OCI-M1 (cell line): Measurements from ENCODE around the gene RPUSD2.

Source experiments
- DNase-seq: peaks from one replicate; lab custom pipeline; 2025; lab: John Stamatoyannopoulos, UW

Gene RPUSD2, protein sequence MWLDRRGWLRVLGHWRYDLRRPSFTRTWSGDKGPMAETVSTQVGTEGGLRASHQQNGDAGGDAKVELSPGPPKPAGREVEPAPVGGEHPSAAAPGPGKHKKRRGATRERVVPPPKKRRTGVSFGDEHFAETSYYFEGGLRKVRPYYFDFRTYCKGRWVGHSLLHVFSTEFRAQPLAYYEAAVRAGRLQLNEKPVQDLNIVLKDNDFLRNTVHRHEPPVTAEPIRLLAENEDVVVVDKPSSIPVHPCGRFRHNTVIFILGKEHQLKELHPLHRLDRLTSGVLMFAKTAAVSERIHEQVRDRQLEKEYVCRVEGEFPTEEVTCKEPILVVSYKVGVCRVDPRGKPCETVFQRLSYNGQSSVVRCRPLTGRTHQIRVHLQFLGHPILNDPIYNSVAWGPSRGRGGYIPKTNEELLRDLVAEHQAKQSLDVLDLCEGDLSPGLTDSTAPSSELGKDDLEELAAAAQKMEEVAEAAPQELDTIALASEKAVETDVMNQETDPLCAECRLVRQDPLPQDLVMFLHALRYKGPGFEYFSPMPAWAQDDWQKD

DNA sequence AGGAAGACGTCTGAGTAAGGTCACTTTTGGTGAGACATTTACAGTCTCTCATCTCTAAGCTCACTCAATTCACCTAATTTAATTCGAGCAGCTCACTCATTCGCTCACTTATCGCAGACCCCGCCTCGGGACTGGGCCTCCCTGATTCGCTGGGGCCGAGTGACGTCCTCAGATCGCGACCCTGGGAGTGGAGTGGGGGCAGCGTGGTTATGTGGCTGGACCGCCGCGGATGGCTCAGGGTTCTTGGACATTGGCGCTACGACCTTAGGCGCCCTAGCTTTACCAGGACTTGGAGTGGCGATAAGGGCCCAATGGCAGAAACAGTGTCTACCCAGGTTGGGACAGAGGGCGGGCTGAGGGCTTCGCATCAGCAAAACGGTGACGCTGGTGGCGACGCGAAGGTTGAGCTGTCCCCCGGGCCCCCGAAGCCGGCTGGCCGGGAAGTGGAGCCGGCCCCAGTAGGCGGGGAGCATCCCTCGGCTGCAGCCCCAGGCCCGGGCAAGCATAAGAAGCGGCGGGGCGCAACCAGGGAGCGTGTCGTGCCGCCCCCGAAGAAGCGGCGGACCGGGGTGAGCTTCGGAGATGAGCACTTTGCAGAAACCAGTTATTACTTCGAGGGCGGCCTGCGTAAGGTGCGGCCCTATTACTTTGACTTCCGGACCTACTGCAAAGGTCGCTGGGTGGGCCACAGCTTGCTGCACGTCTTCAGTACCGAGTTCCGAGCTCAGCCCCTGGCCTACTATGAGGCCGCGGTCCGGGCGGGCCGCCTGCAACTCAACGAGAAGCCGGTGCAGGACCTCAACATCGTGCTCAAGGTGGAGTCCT is at the start of gene RPUSD2:
RPUSD2 (plus strand) TSS at position 171 of the 825 bp plus-strand sequence; CDS start at position 210, 39 bp downstream.
- peak; percentile 96 for DNase-seq

DNA sequence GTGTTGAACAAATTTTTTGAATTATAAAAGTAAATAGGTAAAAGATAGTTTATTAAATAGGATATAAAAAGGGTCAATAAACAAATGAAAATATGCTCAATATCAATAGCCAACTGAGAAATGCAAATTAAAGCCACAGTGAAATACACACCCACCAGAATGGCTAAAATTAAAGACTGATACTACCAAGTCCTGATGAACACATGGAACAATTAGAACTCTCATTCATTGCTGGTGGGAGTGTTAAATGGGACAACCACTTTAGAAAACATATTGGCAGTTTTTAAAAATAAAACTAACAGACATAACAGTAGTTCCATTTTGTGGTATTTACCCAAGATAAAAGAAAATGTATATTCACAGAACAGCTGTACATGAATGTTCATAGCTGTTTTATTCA is 45.5 kb upstream of the RPUSD2 start:
- DNase-seq, result no peak

DNA sequence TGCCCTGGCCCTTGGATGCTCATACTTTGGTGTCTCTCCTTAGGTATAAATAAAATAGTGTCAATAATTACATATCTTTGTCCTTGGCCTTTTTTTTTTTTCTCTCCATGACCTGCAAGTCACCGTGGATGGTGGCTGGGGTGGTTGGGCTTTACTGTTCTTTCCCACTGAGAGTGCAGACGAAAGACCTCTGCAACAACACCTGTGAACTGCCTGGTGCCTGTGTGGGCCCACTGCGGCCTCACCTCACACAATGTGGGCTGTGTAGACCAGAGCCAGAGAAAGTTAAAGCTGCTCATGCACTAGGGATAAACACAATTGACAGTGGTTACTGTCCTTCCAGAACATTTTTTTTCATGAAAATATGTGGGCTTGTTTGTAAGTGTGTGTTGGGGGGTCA is 43.2 kb upstream of the RPUSD2 start:
- DNase-seq, result no peak

DNA sequence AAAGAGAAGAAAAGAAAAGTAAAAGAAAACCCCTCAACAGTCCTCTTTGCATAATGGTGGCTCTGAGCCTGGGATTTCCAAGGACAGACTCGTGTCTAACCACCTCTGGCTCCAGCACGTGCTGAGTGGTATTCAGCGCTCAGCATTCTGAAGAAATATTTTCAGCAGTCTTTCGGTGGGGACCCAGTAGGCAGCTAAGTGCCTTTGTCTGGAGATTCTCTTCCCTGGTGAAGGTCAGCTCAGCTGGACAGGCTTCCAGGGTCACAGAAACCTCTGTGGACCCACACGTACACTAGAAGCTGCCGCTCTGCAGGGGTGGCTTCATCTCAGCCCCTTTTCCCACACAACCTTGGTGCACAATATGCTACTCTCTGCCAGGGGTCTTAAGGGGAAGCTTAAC is 40.3 kb upstream of the RPUSD2 start:
- no peak for DNase-seq

DNA sequence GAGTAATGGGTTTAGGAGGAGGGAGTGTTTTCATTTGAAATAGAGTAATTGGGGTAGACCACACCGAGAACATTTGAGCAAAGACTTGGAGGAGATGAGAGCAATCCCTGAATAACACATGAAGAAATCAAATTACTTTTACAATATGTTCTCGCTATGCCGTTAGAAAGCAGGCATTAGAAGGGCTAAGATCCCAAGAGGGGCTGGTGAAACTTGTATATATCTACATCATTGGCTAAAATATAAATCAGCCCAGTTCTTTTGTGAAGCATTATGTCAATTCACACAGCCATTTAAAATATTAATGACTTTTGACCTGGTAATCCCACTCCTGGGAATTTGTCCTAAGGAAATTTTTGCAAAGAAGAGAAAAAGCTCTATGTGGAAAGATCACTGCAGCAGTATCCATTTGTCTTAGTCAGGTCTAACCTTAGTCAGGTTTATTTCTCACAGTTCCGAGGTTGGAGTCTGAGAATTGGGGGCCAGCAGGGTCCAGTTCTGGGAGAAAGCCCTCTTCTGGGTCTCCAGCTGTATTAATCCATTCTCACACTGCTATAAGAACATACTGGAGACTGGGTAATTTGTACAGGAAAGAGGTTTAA is 35.2 kb upstream of the RPUSD2 start:
- DNase-seq, result no peak

DNA sequence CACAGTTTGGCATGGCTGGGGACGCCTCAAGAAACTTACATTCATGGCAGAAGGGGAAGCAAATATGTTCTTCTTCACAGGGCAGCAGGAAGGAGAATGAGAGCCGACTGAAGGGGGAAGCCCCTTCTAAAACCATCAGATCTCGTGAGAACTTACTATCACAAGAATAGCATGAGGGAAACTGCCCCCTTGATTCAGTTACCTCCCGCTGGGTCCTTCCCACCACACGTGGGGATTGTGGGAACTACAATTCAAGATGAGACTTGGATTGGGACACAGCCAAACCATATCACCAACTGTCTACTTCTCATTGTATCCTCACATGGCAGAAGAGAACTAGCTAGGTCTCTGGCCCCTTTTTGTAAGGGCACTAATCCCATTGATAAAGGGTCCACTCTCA is 34.7 kb upstream of the RPUSD2 start:
- peak; percentile 46 for DNase-seq

DNA sequence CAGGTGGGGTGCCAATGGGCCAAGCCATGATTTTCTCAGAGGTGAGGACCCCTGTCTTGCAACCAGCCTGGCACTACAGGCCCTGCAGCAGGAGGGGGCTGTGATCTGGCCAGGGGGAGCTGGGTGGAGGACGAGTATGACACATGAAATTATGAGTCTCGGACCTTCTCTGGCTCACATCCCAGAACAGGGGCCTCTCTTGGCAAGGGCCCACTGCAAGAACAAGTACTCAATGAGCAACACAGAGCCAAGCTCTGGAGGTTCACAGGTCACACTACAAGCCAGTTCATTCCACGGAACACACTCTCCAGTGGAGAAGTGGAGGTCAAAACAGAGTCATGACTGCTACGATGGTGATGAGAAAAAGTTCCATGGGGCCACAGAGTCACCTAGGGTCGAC is 32.6 kb upstream of the RPUSD2 start:
- no peak for DNase-seq

DNA sequence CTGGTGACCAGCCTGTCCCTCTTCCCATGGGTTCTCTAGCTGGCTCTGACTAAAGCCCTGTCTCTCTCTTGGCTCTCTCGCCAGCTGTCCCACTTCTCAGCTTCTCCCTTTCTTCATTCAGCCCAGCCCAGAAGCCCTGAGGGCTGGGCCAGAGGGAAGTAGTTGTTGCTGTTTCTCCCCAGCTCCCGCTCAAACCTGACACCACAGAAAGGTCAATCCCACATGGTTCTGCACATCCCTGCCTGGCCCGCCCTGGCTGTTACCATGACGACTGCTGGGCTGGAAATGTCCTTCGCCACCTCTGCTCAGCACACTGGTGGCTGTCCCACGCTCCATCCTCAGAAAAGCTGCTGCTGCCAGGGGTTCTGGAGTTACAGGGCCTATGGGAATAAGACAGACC is 30.1 kb upstream of the RPUSD2 start:
- DNase-seq, result no peak

DNA sequence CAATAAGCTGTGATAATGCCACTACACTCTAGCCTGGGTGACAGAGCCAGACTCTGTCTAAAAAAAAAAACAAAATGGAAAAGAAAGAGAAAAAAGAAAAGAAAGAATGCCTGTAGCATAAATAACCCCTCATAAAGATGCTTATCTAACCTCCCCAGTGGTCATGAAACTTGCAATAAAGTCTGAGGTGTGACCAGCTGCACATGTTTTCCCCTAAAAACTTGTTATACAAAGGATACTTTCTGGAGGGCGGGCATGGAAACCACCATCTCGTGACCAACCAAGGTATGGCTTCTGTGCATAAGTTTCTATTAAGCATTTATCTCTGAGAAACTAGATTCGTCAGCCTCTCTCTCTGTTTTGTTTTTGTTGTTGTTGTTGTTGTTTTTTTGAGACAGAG is 26.0 kb upstream of the RPUSD2 start:
- no peak for DNase-seq

DNA sequence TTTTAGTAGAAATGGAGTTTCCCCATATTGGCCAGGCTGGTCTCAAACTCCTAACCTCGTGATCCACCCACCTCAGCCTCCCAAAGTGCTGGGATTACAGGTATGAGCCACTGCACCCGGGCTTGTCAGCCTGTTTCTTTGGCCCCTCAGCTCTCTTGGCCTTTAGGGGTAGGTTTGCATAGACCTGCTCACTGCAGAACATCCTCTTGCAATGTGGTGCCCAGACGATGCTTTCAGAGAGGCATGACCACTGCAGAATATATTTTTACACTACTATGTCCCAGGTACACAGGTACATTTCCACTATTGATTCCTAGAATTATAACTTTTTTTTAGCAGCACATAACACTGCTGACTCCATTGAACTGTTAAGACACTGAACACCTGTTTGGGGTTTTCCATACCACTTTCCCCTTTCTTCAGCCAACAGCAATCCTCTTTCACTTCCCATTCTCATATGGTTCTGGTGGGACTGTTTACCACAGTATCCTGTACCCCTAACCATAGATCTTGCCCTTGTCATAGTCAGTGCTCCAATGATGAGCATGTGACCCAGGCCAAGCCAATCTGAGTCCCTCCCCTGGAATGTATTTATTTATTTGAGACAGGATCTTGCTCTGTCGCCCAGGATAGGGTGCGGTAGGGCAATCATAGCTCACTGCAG is 25.3 kb upstream of the RPUSD2 start:
- no peak for DNase-seq

DNA sequence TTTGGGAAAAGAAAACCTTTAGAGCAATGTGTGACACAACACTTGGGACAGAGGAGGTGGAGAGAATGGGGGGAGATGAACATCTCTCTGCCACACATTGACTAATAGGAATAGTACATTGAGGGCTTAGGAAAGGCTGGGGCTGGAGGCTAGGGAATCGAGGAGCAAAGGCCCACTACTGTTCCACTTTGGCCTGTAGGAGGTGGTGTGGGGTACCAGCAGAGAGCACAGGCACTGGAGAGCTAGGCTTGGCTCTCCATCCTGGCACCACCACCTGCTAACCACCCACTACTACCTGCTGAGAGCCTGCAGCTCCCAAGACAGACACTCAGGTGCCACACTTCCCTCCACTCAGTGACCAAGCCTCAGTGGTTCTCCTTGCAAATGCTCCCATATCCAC is 23.6 kb upstream of the RPUSD2 start:
- DNase-seq, result no peak

DNA sequence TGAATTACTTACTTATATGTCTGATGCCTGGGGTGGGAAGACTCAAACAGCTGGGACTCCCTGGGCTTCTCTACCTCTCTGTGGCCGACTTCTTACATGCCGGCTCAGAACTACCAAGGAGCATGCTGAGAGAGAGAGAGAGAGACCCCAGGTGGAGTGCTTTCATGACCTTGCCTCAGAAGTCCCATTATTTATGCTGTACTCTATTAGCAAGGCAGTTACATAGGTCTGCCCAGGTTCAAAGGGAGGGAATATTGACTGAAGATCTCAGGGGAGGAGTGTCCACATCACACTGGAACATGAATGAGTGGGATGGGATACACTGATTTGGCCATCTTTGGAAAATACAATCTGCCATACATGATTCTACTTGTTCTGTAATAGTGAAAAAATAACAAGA is 20.5 kb upstream of the RPUSD2 start:
- no peak for DNase-seq

DNA sequence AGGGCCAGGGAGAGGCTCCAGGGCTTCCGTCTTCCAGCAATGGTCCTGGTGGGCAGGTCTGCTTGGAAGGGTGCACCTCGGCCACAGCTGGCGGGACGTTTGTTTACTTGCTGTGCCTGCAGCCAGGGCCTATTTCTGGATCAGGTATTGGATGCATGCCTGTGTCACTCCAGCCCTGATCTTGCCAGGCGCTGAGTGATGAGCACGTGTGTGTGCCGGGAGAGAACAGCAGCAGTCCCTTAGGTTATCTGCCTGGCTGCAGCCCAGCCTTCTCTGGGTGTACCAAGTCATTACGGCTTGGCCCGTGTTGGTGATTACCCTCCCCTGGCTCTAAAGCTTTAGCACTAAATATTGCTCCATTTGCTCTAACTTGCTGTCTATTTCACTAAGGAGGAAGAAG is 19.2 kb upstream of the RPUSD2 start:
- DNase-seq, result no peak

DNA sequence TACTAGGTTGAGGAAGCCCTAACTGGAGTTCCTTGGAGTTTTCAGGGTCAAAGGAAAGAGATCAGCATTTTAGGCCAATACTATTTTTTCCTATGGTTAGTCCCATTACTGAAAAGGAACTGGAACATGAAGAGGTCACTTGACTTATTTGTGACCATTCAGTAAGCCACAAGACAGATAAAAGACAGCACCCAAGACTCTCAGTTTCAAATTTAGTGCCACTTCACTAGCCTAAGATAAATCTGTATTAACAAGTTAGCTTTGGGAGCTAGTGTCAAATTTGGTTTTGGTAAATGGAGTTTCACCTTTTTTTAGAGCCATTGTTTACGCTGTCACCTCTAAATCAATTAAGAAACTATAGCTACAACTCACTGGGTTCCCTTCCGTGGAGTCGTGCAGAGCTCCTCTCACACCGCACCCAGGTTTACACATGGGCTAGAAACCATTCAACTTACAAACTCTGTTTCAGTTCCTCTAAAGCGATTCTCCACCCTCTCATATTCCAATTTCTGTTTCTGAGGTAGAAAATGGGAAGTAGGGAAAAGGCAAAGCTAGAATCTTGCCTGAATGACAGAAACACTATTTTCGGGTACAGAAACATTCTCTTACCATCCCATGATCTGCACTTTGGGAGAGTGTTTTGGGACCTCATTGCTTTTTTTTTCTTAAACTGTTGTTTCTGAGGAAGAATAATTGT is 18.6 kb upstream of the RPUSD2 start:
- no peak for DNase-seq

DNA sequence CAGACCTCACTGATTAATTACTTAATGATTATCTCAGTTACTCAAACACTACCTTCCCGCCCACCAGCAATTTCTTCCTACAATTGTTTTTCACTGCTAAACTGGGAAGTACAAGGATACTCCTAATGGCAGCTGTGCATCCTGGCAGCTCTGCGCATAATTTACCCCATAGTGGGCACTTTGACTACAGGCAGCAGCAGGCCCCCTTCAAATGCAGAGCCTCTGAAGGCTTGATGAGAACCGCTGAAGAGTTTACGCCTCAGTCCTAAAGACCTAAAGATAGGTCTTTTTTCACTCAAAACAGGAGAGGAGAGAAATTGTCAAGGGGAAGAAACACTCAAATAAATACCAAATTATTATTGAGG is 15.0 kb upstream of the RPUSD2 start:
- DNase-seq, result no peak

DNA sequence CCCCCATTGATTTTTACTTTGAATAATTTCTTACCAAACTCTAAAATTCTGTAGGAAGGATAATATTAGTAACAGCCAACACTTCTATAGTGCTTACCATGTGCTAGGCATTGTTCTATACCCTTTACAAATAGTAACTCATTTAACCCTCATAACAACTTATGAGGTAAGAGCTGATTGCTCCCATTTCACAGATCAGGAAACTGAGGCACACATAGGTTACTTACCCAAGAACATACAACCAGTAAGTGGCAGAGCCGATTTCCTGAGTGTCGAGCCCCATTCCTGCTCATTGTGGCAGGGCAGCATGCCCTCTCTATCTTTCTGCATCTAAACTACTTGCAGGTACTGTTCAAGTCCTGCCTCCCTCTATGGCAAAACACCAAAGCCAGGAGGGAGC is 13.2 kb upstream of the RPUSD2 start:
- no peak for DNase-seq

DNA sequence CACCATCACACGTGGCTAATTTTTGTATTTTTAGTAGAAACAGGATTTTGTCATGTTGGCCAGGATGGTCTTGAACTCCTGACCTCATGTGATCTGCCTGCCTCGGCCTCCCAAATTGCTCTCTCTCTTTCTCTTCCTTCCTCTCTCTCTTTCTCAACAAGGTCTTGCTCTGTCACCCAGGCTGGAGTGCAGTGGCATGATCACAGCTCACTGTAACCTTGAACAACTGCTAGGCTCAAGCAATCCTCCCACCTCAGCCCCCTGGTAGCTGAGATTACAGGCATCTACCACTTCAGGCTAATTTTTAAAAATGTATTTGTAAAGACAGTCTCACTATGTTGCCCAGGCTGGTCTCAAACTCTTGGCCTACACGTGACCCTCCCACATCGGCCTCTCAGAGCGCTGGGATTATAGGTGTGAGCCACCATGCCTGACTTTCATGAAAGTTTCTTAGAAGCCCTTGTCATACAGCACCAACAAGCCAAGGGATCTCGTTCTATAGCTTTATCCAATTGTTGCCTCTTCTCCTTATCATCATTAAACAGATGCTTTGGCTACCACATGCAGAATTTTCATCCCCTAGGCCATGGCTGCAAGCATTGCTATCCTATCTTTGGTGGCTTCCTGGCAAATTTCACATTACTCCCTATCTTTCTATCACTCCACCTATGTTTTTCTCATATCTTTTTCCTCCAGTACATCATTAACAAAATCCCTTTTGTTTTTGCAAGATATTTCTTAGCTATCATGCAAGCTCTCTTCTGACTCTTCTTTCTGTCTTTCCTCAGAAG is 10.0 kb upstream of the RPUSD2 start:
- peak; percentile 95 for DNase-seq

DNA sequence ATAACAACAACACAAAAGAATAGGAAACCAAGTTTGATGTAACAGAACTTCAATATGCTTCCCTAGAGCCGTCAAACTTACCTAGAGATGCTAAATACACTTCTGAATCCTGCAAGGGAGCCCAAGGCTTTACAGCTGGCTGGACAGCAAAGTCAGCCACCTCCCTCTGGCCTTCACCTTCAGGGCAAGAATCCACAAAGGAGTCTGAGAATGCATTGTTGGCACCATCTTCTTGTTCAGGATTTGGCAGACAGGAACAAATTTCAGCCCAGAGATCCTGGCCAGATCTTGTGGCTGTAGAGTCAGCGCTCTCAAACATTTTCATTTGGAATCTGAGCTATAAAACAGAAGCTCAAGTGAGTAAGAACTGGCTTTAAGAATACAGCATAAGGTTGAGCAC is 6.4 kb upstream of the RPUSD2 start:
- DNase-seq, result no peak

DNA sequence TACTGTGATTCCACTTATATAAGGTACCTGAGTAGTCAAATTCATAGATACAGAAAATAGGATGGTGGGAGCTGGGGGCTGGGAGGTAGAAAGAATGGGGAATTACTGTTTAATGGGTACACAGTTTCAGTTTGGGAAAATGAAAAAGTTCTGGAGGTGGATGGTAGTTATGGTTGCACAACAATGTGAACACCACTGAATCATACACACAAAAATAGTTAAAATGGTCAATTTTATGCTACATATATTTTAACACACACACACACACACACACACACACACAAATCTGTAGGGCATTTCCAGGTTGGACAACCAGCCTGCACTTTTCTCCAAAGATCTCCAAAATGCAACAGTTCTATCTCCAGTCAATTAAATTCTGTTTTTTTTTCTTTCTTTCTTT is 5.7 kb upstream of the RPUSD2 start:
- no peak for DNase-seq

DNA sequence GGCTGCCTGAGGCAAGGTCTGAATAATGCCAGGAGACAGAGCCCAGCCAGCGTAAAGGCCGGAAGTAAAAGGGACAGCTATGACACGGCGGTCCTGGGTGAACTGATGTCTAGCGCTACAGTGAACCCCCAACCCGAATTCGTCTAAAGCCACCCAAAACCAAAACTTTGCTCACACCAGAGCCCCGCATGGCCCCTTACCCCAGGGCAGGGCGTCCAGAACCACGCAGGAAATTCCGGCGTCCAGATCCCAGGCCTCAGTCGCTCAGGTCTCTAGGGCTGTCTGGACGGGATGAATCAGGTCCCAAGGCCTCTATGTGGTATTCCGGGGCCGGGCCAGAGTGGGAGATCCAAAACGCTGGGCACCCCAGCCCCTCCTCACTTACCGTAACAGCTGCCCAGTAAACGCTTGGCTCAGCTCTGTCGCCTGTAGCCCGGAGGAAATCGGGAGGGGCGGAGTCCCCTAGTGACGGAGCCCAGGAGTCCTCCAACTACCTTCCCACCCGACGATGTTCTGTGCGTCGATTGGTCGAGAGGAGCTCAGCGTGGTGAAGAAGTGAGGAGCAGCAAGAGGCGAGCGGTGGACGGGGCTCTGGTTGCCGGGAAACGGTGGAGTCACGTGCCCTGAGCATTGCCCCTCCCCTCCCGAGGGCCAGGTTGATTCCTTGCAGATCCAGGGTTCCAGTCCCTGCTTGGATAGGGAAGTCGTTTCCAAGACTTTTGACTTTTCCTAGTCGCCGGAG is 4.3 kb upstream of the RPUSD2 start, which contains the start of gene CCDC32:
CCDC32 (minus strand) TSS at position 452 of the 742 bp plus-strand sequence. CDS start 2,027 bp downstream, outside the sequence.
- peak; percentile 99 for DNase-seq
